GM18909 (cell line): ENCODE measurements around the gene THAP12.

Experiments
- ATAC-seq: cut with Tn5 transposase; IDR thresholded peaks from one replicate; pipeline ENCODE4 v1.9.1; 2021; ENCODE audit warnings: mild to moderate bottlenecking; ENCODE audit not compliant: unreplicated experiment, poor library complexity

Gene THAP12

DNA sequence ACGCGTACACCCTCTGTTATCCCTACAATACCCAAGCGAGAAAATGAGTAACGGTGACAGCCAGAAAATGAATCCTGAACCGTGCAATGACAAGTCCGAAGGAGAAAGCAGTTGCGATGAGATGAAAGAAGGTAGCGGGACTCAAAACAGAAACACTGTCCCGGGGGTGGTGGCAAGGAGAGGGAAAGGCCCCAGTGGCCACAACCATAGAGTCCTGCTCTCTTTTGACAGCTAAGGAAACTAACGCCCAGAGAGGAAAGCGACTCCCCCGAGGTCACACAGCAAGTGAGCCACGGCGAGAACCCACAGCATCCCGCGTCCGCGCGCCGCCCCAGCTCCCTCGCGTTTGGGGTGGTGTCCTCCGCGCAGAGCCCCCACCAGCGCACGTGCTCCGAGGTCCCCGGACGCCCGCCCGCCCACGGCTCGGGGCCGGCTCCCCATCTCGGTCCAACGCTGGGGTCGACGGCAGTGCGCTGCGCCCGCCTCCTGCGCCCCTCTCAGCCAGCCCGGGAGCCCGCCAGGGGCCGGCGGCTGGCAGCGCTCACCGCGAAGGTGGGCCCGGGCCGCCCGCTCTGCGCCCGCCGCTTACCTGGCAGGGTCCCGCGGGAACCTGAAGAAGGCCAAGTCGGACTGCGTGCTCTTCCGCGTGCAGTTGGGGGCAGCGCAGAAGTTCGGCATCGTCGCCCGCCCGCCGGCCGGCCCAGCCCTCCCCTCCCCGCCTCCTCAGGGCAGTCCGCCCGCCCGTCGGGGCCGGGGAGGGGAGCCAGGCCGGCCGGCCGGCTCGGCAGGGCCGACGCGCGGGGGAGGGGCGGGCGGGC, 564 bp downstream of the THAP12 start:
- ATAC-seq: peak; percentile 9

- no peak for ATAC-seq
Observed at GRCh38 chr11:76379807-76380158, 1.1 kb downstream of the THAP12 start.

GRCh38 chr11:76376746-76377558, 4.0 kb downstream of the THAP12 start:
- no peak for ATAC-seq

GRCh38 chr11:76371170-76371569, 9.8 kb downstream of the THAP12 start:
- ATAC-seq: no peak

DNA sequence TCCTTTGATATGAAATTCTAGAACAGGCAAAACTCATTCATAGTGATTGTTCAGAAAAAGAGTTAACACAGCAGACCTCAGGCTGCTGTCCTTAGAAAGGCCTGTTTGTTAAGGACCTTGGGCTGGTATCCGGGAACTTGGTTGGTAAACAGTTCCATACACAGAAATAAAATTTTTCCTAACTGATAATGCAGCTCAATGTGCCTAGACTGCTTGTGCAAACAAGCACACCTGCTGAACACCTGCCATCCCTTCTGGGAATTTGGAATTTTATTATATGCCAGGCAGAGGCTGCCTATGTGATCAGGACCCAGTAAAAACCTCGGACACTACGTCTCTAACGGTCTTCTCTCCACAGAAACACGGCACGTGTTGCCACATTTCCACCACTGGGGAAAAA, 11.5 kb downstream of the THAP12 start:
- ATAC-seq: no peak

DNA sequence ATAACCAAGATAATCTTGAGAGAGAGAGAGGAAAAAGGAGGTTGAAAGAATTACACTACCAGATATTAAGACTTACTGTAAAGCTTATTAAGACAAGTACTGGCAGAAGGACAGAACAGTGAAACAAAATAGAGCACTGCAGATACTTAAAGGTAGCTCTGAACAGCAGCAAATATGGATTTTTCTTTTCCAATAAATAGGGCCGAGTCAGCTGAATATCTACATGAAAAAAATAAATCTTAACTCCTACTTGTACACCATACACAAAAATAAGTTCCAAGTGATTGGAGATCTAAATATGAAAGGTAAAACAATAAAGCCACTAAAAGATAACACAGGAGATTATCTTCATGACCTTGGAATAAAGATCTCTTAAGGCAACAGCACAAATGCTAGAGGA, 12.4 kb downstream of the THAP12 start:
- ATAC-seq: no peak

DNA sequence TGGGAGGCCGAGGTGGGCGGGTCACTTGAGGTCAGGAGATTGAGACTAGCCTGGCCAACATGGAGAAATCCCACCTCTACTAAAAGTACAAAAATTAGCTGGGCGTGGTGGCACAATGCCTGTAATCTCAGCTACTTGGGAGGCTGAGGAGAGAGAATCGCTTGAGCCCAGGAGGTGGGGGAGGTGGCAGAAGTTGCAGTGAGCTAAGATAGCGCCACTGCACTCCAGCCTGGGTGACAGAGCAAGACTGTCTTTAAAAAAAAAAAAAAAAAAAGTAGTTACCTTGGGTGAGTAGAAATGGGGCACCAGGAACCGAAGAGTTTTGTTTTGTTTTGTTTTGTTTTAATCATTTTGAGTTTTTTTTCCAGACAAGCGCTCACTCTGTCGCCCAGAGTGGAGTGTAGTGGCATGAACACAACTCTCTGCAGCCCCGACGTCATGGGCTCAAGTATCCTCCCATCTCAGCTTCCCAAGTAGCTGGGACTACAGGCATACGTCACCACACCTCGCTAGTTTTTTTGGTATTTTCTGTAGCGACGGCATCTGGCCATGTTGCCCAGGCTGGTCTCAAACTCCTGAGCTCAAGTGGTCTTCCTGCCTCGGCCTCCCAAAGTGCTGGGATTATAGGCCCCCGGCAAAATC, 15.8 kb downstream of the THAP12 start:
- no peak for ATAC-seq

GRCh38 chr11:76362716-76363115, 18.2 kb downstream of the THAP12 start:
- ATAC-seq: no peak

DNA sequence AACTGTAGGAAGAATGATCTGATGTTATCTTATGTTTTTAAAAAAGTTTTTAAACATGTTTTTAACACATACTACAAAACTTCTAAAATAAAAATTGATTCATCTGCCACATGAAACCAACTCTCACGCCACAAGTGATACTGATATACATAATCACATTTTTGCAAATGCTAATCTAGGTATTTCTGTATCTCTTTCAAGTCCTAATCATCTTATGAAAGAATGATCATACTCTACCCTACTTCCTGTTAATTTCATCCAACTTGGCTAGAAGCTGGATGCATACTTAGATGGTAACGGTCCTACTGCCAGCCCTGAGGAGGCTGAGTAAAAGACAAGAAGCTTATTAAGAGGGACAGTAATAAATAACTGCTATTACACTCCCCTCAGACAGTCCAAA, 19.2 kb downstream of the THAP12 start:
- ATAC-seq: no peak

DNA sequence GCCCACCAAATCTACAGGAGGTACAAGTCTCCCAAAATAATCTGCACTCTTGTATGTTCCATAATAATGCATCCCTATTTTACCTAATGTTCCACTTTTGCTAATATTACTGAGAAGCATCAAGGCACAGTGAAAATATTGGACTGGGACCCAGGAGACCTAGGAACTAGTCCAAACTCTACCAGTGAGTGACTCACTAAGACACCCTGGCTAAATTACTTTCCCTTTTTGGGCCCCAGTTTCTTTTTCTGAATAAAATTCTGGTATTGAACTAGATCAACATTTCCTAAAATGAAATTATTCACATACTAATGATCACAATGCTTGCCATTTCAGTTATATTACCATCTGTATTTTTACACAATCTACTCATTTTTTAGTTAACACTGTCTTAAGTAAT, 19.6 kb downstream of the THAP12 start:
- ATAC-seq: no peak

- no peak for ATAC-seq
Observed at GRCh38 chr11:76355172-76355571, 25.8 kb downstream of the THAP12 start.

GRCh38 chr11:76348348-76348747, 32.6 kb downstream of the THAP12 start:
- no peak for ATAC-seq

GRCh38 chr11:76347466-76347865, 33.5 kb downstream of the THAP12 start:
- no peak for ATAC-seq

GRCh38 chr11:76339221-76339620, 41.7 kb downstream of the THAP12 start:
- no peak for ATAC-seq

- no peak for ATAC-seq
Observed at GRCh38 chr11:76337923-76338322, 43.0 kb downstream of the THAP12 start.

- ATAC-seq: no peak
Observed at GRCh38 chr11:76337469-76337868, 43.5 kb downstream of the THAP12 start.

DNA sequence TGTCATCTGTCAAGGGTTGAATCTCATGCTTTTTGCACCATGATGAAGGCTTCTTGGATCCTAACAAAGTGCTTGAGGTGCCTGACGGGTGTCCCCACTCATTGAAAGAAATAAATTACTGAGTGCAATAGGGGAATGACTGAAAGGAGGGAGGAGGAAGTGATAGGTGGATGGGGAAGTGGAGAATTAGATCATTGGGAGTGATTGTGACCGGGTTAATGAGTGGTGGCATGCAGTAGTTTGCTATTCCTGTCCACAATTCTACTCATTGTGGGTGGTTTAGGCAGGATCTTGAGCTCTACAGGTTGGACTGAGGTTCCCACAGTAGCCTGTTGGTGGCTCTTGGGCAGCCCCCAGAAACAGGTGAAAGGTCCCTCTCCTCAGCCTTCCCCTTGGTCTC, 44.3 kb downstream of the THAP12 start:
- ATAC-seq: no peak

- no peak for ATAC-seq
Observed at GRCh38 chr11:76335842-76336241, 45.1 kb downstream of the THAP12 start.

- no peak for ATAC-seq
Observed at GRCh38 chr11:76334826-76335389, 46.0 kb downstream of the THAP12 start.

DNA sequence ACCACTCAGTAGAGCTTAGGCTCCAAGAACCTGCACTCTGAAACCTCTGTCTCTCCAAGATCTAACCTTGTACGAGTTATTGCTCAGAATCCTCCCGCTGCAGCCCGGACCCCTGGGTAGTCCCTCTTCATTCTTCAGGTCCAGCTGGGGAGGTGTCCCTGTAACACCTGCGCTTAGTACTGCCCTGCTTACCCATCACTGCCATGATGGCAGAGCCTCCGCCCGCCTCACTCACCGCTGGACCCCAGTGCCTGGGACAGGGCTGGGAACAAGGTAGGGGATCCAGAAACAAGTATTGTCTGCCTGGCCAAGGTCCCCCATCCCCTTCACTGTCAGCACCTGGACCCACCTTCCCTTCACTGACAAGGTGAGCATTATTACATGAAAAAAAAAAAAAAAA, 50.3 kb downstream of the THAP12 start:
- ATAC-seq: no peak

DNA sequence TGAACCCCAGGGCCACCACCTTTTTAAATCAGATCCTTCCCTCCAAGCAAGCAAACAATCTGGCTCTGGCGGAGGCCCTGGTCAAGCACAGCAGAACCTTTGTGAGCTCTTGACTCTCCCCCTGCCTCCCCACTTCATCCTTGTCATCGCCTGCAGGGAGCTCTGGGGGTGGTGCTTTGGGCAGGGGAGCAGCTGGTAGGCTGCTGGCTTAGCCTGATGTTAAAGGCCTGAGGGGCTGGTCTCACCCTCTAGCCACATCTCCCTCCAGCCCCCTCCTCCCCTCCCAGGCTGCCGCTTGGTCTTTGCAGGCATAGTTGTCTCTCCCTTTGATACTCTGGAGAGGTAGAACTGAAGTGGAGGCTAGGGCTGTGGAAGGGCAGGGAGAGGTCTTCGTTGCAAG, 50.9 kb downstream of the THAP12 start:
- ATAC-seq: no peak
